Neural progenitor cell (in vitro differentiated cells): ENCODE data around the gene LRRC8D. TPM values are rescaled to one million over a fixed set of nuclear protein-coding genes. Genes with fewer than 3 reads are reported as not detected.

Experiments used
- DNase-seq: peaks from one replicate; pipeline ENCODE4 v3.0.0-alpha.2; 2016; ENCODE audit warnings: low spot score
- H2AFZ ChIP-seq: fragments of 200-600 bp; sonication (generic); replicated peaks from 2 replicates; pipeline ENCODE4 v1.6.1; 2016; ENCODE audit warnings: antibody characterized with exemption
- H3F3A ChIP-seq: fragments of 200-600 bp; sonication (generic); 2 replicates; pipeline ENCODE4 v1.6.1; 2016; ENCODE audit warnings: antibody characterized with exemption, low read depth
- H3K27ac ChIP-seq: fragments of 200-600 bp; sonication (generic); 2 replicates; pipeline ENCODE4 v1.5.1; 2016; ENCODE audit warnings: mild to moderate bottlenecking
- H3K27me3 ChIP-seq: fragments of 200-600 bp; sonication (generic); 2 replicates; pipeline ENCODE4 v1.6.1; 2016; ENCODE audit warnings: mild to moderate bottlenecking, moderate library complexity
- H3K36me3 ChIP-seq: fragments of 200-600 bp; sonication (generic); 2 replicates; pipeline ENCODE4 v1.5.1; 2016
- H3K4me1 ChIP-seq: fragments of 200-600 bp; sonication (generic); 2 replicates; pipeline ENCODE4 v1.6.1; 2016; ENCODE audit warnings: mixed run types
- H3K4me2 ChIP-seq: fragments of 200-600 bp; sonication (generic); 2 replicates; pipeline ENCODE4 v1.6.1; 2016
- H3K4me3 ChIP-seq: fragments of 200-600 bp; sonication (generic); 2 replicates; pipeline ENCODE4 v1.5.1; 2016
- H3K79me2 ChIP-seq: fragments of 200-600 bp; sonication (generic); 2 replicates; pipeline ENCODE4 v1.6.1; 2016; ENCODE audit warnings: low read depth
- H3K9ac ChIP-seq: fragments of 200-600 bp; sonication (generic); 2 replicates; pipeline ENCODE4 v1.6.1; 2016
- H3K9me3 ChIP-seq: fragments of 200-600 bp; sonication (generic); 2 replicates; pipeline ENCODE4 v1.5.1; 2016; ENCODE audit warnings: low read depth
- H4K20me1 ChIP-seq: fragments of 200-600 bp; sonication (generic); 2 replicates; pipeline ENCODE4 v1.6.1; 2016; ENCODE audit warnings: low read depth
- H3K27ac Mint-ChIP-seq: 3 replicates; pipeline ENCODE4 v1.8.0; 2021; ENCODE audit warnings: mixed read lengths
- H3K27me3 Mint-ChIP-seq: 2 replicates; pipeline ENCODE4 v1.8.0; 2022; ENCODE audit warnings: low read depth, mild to moderate bottlenecking, inconsistent platforms, moderate library complexity, mixed read lengths; ENCODE audit not compliant: insufficient read depth
- H3K36me3 Mint-ChIP-seq: 3 replicates; pipeline ENCODE4 v1.8.0; 2021; ENCODE audit warnings: mixed read lengths
- H3K4me1 Mint-ChIP-seq: 3 replicates; pipeline ENCODE4 v1.8.0; 2021; ENCODE audit warnings: mixed read lengths
- H3K4me3 Mint-ChIP-seq: 3 replicates; pipeline ENCODE4 v1.8.0; 2021; ENCODE audit warnings: mild to moderate bottlenecking, moderate library complexity, mixed read lengths
- H3K9me3 Mint-ChIP-seq: 3 replicates; pipeline ENCODE4 v1.8.0; 2020; ENCODE audit warnings: mixed read lengths
- EZH2 ChIP-seq: fragments of 200-600 bp; sonication (generic); IDR thresholded peaks from 2 replicates; pipeline ENCODE4 v1.6.1; 2017; ENCODE audit warnings: antibody characterized with exemption, mild to moderate bottlenecking, moderate library complexity
- EZH2phosphoT487 ChIP-seq: fragments of 200-600 bp; sonication (generic); IDR thresholded peaks from 2 replicates; pipeline ENCODE4 v1.6.1; 2017; ENCODE audit warnings: antibody characterized with exemption
- total RNA-seq: library from RNA; depleted of rRNA; stranded (reverse); fragments of >200 nt; gene quantifications from 2 replicates; pipeline ENCODE4 v1.2.3, GENCODE V29; 2015; ENCODE audit warnings: low replicate concordance
- TF ChIP-seq, protein P1 (sequence below): fragments of 200-600 bp; sonication (generic); IDR thresholded peaks from 2 replicates; pipeline ENCODE4 v1.5.1; 2017; ENCODE audit warnings: antibody characterized with exemption, mild to moderate bottlenecking

Gene LRRC8D
- total RNA-seq, 1 donor from 2014 or later: 55.7 TPM

DNA sequence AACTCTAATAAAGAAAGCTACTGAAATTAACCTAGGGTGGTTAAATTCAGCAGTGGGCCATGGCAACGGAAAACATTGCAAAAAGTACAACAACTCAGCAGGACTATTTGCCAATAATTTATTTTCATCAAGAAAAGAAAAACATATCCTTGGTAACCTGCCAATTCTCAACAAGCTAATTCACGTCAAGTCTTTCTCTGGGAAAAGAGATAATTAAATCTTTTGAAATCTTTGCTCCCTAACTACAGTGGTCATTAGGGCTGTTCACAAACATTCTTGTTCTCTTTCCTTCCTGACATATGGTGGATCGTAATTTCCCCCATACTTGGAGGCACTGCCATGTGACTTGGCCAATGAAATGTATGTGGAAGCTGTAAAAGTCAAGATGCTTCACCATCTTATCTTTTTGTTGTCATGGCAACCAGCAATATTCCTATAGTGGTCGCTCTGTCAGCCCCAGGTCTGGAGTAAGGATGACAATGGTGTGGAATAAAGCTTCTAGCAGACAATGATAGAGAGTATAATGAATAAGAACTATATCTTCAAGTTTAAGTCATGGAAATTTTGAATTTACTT lies 144.4 kb downstream of the LRRC8D start:
- Histone ChIP-seq H3K4me3 (no peak overlapping the region), H2AFZ (no peak overlapping the region), H3K4me1 (no peaks in the 10 kb centered on the region), H3K79me2 (no peaks in the 10 kb centered on the region), H3K27ac (no peak overlapping the region), H3K9ac (no peak overlapping the region), H3F3A (no peaks in the 10 kb centered on the region), H3K27me3 (no peaks in the 10 kb centered on the region), H3K4me2 (no peak overlapping the region), H4K20me1 (no peaks in the 10 kb centered on the region), H3K36me3 (no peaks in the 10 kb centered on the region), H3K9me3 (no peaks in the 10 kb centered on the region)
- Mint-ChIP-seq H3K27ac (no peak overlapping the region), H3K27me3 (peaks cover 3% of the 10 kb centered on the region), H3K36me3 (no peaks in the 10 kb centered on the region), H3K9me3 (peaks cover 2% of the 10 kb centered on the region), H3K4me3 (no peak overlapping the region), H3K4me1 (peaks cover 3% of the 10 kb centered on the region)
- TF ChIP-seq EZH2phosphoT487 (no peak), EZH2 (no peak)
- TF ChIP-seq, protein P1, sequence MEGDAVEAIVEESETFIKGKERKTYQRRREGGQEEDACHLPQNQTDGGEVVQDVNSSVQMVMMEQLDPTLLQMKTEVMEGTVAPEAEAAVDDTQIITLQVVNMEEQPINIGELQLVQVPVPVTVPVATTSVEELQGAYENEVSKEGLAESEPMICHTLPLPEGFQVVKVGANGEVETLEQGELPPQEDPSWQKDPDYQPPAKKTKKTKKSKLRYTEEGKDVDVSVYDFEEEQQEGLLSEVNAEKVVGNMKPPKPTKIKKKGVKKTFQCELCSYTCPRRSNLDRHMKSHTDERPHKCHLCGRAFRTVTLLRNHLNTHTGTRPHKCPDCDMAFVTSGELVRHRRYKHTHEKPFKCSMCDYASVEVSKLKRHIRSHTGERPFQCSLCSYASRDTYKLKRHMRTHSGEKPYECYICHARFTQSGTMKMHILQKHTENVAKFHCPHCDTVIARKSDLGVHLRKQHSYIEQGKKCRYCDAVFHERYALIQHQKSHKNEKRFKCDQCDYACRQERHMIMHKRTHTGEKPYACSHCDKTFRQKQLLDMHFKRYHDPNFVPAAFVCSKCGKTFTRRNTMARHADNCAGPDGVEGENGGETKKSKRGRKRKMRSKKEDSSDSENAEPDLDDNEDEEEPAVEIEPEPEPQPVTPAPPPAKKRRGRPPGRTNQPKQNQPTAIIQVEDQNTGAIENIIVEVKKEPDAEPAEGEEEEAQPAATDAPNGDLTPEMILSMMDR: no peak
- DNase-seq: no peak

DNA sequence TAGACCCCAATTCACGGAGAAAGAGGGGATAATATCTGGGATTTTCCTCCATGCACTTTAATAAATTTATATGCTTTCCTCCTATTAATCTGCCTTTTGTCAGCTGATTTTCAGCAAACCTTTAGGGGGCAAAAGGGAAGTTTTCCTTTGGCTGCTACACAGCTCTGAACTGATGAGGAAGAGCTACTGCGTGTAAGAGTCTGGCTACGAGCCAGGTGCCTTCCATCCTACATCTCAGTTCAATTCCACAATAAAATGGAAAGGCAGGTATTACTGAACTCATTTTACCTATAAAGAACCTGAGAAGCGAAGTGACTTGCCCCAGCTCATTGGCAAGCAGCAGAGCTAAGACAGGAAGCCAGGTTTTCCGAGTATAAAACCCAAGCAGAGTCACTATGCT lies 145.8 kb downstream of the LRRC8D start:
- Histone ChIP-seq H3K9ac (no peak overlapping the region), H3F3A (no peaks in the 10 kb centered on the region), H3K36me3 (no peaks in the 10 kb centered on the region), H3K4me1 (no peaks in the 10 kb centered on the region), H3K27ac (peak overlapping the region; percentile 1), H3K9me3 (no peaks in the 10 kb centered on the region), H4K20me1 (no peaks in the 10 kb centered on the region), H2AFZ (no peak overlapping the region), H3K4me2 (no peak overlapping the region), H3K4me3 (no peak overlapping the region), H3K27me3 (no peaks in the 10 kb centered on the region), H3K79me2 (no peaks in the 10 kb centered on the region)
- peaks cover 3% of the 10 kb centered on the region for H3K27me3 Mint-ChIP-seq
- H3K36me3 Mint-ChIP-seq: no peaks in the 10 kb centered on the region
- H3K9me3 Mint-ChIP-seq: peaks cover 2% of the 10 kb centered on the region
- peaks cover 3% of the 10 kb centered on the region for H3K4me1 Mint-ChIP-seq
- no peak overlapping the region for H3K27ac Mint-ChIP-seq
- H3K4me3 Mint-ChIP-seq: no peak overlapping the region
- no peak for DNase-seq
- TF ChIP-seq, protein P1: no peak
- TF ChIP-seq EZH2 (no peak), EZH2phosphoT487 (no peak)

DNA sequence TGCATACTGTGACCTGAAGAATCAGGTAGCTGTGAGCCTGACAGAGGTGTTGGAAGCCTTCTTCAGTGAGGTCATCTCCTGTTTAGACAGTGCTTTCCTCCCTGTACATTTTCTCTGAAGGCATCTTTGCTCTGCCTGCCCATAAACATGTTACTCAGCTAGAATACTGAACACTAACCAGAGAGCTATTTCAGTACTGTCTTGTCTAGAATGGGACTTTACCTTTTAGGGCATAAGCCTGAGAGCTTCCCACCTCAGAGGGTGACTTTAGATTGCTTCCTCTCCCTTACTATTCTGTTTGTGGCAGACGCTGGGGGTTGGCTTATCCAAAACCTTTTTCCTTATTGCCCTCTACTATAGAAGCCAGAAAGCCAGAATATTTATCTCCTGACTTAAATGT lies 150.8 kb downstream of the LRRC8D start:
- Histone ChIP-seq H3K36me3 (no peaks in the 10 kb centered on the region), H3K79me2 (no peaks in the 10 kb centered on the region), H3K9ac (no peak overlapping the region), H3F3A (peaks cover 4% of the 10 kb centered on the region), H3K27me3 (no peaks in the 10 kb centered on the region), H3K27ac (no peak overlapping the region), H4K20me1 (no peaks in the 10 kb centered on the region), H3K4me3 (no peak overlapping the region), H3K4me1 (no peaks in the 10 kb centered on the region), H3K9me3 (no peaks in the 10 kb centered on the region), H2AFZ (no peak overlapping the region), H3K4me2 (no peak overlapping the region)
- no peak overlapping the region for H3K27ac Mint-ChIP-seq
- H3K27me3 Mint-ChIP-seq: peaks cover 2% of the 10 kb centered on the region
- H3K36me3 Mint-ChIP-seq: no peaks in the 10 kb centered on the region
- H3K9me3 Mint-ChIP-seq: no peaks in the 10 kb centered on the region
- TF ChIP-seq EZH2 (no peak), EZH2phosphoT487 (no peak)
- TF ChIP-seq, protein P1: no peak
- H3K4me3 Mint-ChIP-seq: no peak overlapping the region
- DNase-seq: no peak
- no peaks in the 10 kb centered on the region for H3K4me1 Mint-ChIP-seq
